Ectodermal cell (in vitro differentiated cells): ENCODE data around the gene ARL4C.

Experiments used
- H3K27ac ChIP-seq: 2 replicates; pipeline ENCODE4 v1.7.0; 2013; ENCODE audit warnings: mild to moderate bottlenecking, low read depth, low read length; ENCODE audit not compliant: insufficient read depth, poor library complexity, severe bottlenecking
- H3K27me3 ChIP-seq: 2 replicates; pipeline ENCODE4 v1.7.0; 2013; ENCODE audit warnings: mild to moderate bottlenecking, low read length; ENCODE audit not compliant: insufficient read depth, control insufficient read depth, poor library complexity, severe bottlenecking
- H3K36me3 ChIP-seq: one replicate; pipeline ENCODE4 v1.7.0; 2013; ENCODE audit warnings: low read length; ENCODE audit not compliant: control insufficient read depth, insufficient read depth
- H3K4me1 ChIP-seq: one replicate; pipeline ENCODE4 v1.7.0; 2013; ENCODE audit warnings: low read length; ENCODE audit not compliant: control insufficient read depth, insufficient read depth
- H3K4me3 ChIP-seq: 2 replicates; pipeline ENCODE4 v1.7.0; 2013; ENCODE audit warnings: low read depth, low read length, control low read depth; ENCODE audit not compliant: insufficient read depth
- H3K9me3 ChIP-seq: 2 replicates; pipeline ENCODE4 v1.7.0; 2013; ENCODE audit warnings: mild to moderate bottlenecking, low read length, moderate library complexity; ENCODE audit not compliant: control insufficient read depth
- WGBS, 2 experiments: methylation state at CpG; one replicate each; pipeline ENCODE4 v1.1.7; 2013; ENCODE audit warnings: missing lambda C conversion rate in 2 of 2; 5-methylcytosine and 5-hydroxymethylcytosine counted together

ARL4C gene

DNA sequence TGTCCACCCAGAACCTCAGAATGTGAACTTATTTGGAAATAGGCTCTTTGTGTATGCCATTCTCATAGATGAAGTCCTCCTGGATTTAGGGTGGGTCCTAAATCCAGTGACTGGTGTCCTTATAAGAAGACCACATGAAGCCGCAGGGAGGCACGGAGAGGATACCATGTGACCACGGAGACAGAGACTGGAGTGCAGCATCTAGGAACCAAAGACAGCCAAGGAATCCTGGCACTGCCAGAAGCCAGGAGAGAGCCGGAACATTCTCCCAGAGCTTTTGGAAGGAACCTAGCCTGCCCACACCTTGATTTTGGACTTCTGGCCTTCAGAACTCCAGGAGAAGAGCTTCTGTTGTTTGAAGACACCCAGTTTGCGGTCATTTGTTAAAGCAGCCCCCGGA lies 49.7 kb downstream of the ARL4C start:
- WGBS, 2 experiments = 92 to 95% methylated on average over 6 of the region's 6 CpGs
- Histone ChIP-seq H3K4me1 (peaks cover 43% of the 10 kb centered on the region), H3K36me3 (no peaks in the 10 kb centered on the region), H3K27me3 (no peaks in the 10 kb centered on the region), H3K9me3 (no peaks in the 10 kb centered on the region), H3K27ac (peak overlapping the region; percentile 94), H3K4me3 (no peak overlapping the region)

DNA sequence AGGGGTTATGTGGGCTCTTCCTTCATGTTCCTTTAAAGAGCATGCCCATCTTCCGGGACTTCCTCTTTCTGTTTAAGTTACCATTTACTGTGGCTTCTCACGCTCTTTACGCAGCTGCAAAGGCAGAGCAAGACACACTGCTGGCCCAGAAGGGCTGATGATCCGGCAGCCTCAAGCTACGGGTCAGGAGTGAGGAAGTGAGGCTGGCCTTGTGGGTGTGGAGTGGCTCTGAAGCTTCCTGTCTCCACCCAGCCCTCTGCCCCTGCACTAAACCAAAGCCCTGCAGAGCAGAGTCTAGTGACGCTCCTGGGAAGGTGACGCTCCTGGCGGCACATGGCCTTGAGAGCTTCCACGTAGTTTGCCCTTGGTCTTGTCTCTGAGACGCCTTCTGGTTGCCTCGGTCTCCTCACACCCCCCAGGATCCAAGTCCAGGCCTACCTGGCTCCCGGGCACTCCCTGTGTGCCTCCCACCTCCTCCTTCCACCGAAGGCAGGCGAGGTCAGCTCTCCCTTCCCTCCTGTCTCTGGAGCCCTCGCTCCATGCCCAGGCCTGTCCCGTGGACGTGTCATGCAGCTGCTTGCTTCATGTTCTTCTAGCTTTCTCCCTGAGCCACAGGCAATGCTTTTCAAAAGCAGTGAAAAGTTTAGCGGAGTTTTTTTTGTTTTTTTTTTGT lies 50.3 kb downstream of the ARL4C start:
- H3K27ac ChIP-seq = no peak overlapping the region
- WGBS, 2 experiments = 93 to 96% methylated on average over 18 of the region's 18 CpGs
- H3K9me3 ChIP-seq = no peaks in the 10 kb centered on the region
- H3K27me3 ChIP-seq = no peaks in the 10 kb centered on the region
- no peak overlapping the region for H3K4me3 ChIP-seq
- H3K4me1 ChIP-seq = peaks cover 39% of the 10 kb centered on the region
- no peaks in the 10 kb centered on the region for H3K36me3 ChIP-seq

DNA sequence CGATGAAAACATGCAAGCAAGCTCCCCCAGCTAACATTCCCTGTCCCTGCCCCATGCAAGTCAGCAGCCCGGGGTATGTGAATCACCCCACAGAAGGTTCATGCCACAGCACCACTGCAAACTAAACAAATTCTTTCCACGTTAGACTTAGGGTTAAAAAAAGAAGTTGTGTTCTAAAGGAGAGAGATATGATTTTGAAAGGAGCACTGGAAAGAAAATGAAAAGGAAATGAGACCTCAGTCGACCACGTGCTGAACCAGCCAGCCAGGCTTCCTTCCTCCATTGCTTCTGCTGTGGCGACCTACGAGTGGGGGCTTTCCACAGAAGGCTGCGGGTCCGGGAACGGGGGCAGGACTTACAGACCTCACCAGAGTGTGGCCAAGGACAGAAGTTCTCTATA lies 52.0 kb downstream of the ARL4C start:
- Histone ChIP-seq H3K9me3 (no peaks in the 10 kb centered on the region), H3K36me3 (no peaks in the 10 kb centered on the region), H3K27me3 (no peaks in the 10 kb centered on the region), H3K4me3 (no peak overlapping the region), H3K4me1 (peaks cover 23% of the 10 kb centered on the region), H3K27ac (no peak overlapping the region)
- 96 to 97% methylated on average over 10 of the region's 10 CpGs for WGBS, 2 experiments

DNA sequence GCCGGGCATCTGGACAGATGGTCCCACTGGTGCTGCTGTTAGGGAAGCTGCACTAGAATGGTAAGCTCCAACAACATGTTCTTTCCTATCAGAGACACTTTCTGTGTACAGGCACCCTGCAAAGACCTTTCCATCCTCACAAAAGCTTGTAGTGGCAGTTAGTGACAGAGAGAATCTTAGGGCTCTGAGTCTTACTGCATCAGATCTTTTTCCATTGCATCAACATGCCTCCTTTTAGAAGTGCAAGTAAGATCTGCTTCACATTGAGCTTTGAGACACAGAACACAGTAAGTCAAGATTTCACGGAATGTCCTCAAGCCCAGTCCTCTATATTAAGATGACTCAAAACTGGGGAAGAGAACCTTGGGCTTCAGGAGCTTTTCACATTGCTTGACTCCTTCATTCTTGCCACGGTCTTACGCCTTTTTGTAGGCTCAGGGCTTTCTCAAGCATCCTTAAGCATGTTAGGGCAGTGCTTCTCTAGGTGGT lies 52.6 kb downstream of the ARL4C start:
- no peak overlapping the region for H3K4me3 ChIP-seq

More for the DNA sequence above, 52.6 kb downstream of the ARL4C start:
- Histone ChIP-seq H3K36me3 (no peaks in the 10 kb centered on the region), H3K9me3 (no peaks in the 10 kb centered on the region), H3K27me3 (no peaks in the 10 kb centered on the region), H3K4me1 (peaks cover 17% of the 10 kb centered on the region), H3K27ac (no peak overlapping the region)
- 95 to 97% methylated on average over 4 of the region's 4 CpGs for WGBS, 2 experiments
